RWPE1 (cell line): ENCODE data around the gene SOWAHC.
A peak's percentile ranks its signal among the peaks of the same experiment; 100 is the strongest.

Source experiments
- CTCF ChIA-PET: fragments of 350-600 bp; sonication (Branson Sonifier 250); formaldehyde crosslinking; extraction: SDS; loops from one replicate; lab custom pipeline; 2021; lab: Yijun Ruan, JAX
- POLR2A ChIA-PET: fragments of 400-600 bp; formaldehyde crosslinking; extraction: SDS; loops from one replicate; lab custom pipeline; 2020; ENCODE audit warnings: antibody characterized with exemption; ENCODE audit not compliant: low non-redundant PET; lab: Yijun Ruan, JAX
- DNase-seq: peaks from one replicate; pipeline ENCODE4 v3.0.0; 2012; ENCODE audit warnings: low spot score
- H3K27ac ChIP-seq: fragments of 450-650 bp; 2 replicates; pipeline ENCODE4 v1.5.1; 2017
- TF ChIP-seq, protein P1 (sequence below): fragments of 450-650 bp; conservative IDR thresholded peaks from 2 replicates; pipeline ENCODE4 v1.5.1; 2017; ENCODE audit warnings: low read depth, mild to moderate bottlenecking

SOWAHC gene

DNA sequence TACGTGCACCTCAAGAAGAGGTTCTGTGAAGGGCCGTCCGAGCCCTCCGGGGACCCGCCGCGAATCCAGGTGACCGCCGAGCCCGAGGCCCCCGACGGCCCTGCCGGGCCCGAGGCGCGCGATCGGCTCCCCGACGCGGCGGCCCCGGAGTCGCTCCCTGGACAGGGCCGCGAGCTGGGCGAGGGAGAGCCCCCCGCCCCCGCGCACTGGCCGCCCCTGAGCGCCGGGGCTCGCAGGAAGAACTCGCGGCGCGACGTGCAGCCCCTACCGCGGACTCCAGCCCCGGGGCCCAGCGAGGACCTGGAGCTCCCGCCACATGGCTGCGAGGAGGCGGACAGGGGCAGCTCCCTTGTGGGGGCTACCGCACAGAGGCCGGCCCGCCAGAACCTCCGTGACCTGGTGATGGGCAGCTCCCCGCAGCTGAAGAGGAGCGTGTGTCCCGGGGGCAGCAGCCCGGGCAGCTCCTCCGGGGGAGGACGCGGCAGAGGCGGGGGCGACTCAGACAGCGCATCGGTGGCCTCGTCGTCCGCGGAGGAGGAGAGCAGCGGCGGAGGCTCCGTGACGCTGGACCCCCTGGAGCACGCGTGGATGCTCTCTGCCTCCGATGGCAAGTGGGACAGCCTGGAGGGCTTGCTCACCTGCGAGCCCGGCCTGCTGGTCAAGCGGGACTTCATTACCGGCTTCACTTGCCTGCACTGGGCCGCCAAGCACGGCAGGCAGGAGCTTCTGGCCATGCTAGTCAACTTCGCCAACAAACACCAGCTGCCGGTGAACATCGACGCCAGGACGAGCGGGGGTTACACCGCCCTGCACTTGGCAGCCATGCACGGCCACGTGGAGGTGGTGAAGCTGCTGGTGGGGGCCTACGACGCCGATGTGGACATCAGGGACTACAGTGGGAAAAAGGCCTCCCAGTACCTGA, 812 bp downstream of the SOWAHC start:
- POLR2A ChIA-PET = interaction anchor here (0.6 to 1.3 kb wide), 5 partner anchors 10 to 91 kb away, joined by 3 to 7 read pairs (median 3); no protein-coding TSS in a partner anchor
- DNase-seq = no peak
- CTCF ChIA-PET = interaction anchor here (0.7 to 2.3 kb wide), 4 partner anchors 9 to 100 kb away, joined by 3 to 20 read pairs (median 3); no protein-coding TSS in a partner anchor
- TF ChIP-seq, protein P1, sequence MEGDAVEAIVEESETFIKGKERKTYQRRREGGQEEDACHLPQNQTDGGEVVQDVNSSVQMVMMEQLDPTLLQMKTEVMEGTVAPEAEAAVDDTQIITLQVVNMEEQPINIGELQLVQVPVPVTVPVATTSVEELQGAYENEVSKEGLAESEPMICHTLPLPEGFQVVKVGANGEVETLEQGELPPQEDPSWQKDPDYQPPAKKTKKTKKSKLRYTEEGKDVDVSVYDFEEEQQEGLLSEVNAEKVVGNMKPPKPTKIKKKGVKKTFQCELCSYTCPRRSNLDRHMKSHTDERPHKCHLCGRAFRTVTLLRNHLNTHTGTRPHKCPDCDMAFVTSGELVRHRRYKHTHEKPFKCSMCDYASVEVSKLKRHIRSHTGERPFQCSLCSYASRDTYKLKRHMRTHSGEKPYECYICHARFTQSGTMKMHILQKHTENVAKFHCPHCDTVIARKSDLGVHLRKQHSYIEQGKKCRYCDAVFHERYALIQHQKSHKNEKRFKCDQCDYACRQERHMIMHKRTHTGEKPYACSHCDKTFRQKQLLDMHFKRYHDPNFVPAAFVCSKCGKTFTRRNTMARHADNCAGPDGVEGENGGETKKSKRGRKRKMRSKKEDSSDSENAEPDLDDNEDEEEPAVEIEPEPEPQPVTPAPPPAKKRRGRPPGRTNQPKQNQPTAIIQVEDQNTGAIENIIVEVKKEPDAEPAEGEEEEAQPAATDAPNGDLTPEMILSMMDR = no peak
- peak overlapping the region; percentile 100 for H3K27ac ChIP-seq

DNA sequence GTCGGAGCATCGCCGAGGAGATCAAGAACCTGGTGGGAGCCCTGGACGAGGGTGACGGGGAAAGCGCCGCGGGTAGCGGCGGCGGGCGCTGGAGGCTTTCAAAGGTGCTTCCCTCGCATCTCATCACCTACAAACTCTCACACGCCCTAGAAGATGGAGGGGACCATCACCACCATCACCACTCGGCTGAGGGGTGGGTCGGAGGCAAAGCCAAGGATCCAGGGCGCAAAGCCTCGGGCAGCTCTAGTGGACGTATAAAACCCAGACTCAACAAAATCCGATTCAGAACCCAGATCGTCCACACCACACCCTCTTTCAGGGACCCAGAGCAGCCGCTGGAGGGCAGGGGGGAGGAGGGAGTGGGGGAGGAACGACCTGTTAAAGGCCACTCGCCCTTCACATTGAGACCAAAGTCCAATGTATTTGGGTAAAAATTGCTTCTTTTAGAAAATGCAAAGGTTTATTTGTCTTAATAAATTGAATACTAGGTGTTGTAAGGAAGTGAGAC, 1.5 kb downstream of the SOWAHC start:
- DNase-seq = peak; percentile 44
- TF ChIP-seq, protein P1 = peak; percentile 39
- H3K27ac ChIP-seq = peak overlapping the region; percentile 100
- CTCF ChIA-PET = interaction anchor here (0.7 to 2.3 kb wide), 3 partner anchors 8 to 99 kb away, joined by 3 to 20 read pairs (median 3); no protein-coding TSS in a partner anchor
- POLR2A ChIA-PET = interaction anchor here (0.8 kb wide), 1 partner anchor 87 kb away, joined by 3 read pairs; no protein-coding TSS in a partner anchor

DNA sequence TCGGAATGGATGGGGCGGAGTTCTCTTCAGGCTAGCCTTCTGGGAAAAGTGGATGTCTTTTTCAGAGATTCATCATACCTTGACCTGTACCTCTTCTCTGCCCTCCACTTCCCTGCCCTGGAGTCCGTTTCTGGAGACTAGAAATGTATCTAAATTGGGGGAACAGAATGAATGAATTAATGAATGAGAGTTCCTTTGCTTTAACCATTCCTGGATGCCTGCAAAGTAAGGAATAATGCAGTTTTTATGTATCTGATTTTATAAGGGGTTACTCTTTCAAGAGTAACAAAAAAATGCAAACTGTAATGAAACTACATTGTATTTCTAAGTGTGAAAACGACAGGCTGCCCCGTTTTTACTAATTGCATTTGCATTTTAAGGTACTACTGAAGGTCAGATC, 2.0 kb downstream of the SOWAHC start:
- no peak overlapping the region for H3K27ac ChIP-seq
- no peak for DNase-seq
- CTCF ChIA-PET = interaction anchor here (0.7 to 2.3 kb wide), 2 partner anchors 60 to 99 kb away, joined by 3 to 20 read pairs; no protein-coding TSS in a partner anchor
- TF ChIP-seq, protein P1 = no peak
- POLR2A ChIA-PET = interaction anchor here (0.8 kb wide), 1 partner anchor 87 kb away, joined by 3 read pairs; no protein-coding TSS in a partner anchor

DNA sequence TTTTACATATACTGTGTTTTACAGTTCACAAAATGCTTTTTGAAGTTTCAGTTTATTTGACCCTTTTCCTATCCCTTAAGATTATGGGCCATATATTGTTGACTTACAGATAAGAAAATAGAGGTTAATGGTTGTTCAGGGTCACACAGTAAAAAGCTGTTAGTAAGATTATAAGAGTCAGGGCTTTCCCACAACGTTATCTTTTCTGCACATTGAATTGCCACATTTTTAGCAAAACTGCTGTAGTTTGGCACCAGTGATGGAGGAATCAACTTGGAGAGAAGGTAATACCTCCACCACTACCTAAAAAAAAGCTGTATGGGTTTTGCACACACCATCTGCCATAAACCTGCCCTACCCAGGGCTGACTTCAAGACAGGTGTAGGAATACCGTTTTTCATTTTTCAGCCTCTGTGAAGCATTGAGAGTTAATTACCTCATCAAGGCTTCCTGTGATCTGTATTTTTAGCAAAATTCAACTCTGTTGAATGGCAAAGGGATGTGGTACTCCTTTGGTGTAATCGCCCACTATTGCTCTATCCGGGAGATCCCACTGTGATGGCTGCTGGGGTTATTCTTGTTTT, 5.0 kb downstream of the SOWAHC start:
- TF ChIP-seq, protein P1 = no peak

DNA sequence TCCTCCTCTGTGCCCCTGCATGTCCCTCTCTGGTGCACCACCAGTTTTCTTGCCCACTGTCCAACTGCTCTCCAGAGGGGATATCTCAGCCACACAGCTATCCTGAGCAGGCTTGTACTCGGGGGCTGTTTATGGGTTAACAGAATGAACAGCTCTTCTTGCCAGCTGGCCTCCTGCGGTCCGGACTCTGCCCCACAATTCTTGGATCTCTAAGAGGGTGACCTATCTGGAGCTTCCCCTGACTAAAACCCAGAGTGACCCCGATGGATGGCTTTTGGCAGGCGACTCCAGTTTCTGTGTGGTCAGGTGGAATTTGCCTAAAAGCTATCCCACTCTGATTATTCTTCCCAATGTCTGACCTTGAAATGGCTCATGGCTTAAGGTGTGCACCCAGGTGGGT, 9.1 kb downstream of the SOWAHC start:
- ChIA-PET CTCF (interaction anchor here (0.7 kb wide), 1 partner anchor 8 kb away, joined by 3 read pairs; no protein-coding TSS in a partner anchor), POLR2A (no interaction called here)
- no peak for DNase-seq
- TF ChIP-seq, protein P1 = no peak
- no peak overlapping the region for H3K27ac ChIP-seq

More for the DNA sequence above, 5.0 kb downstream of the SOWAHC start:
- ChIA-PET POLR2A (interaction anchor here (0.8 kb wide), 1 partner anchor 112 kb away, joined by 3 read pairs; no protein-coding TSS in a partner anchor), CTCF (no interaction called here)
- DNase-seq = no peak
- no peak overlapping the region for H3K27ac ChIP-seq

DNA sequence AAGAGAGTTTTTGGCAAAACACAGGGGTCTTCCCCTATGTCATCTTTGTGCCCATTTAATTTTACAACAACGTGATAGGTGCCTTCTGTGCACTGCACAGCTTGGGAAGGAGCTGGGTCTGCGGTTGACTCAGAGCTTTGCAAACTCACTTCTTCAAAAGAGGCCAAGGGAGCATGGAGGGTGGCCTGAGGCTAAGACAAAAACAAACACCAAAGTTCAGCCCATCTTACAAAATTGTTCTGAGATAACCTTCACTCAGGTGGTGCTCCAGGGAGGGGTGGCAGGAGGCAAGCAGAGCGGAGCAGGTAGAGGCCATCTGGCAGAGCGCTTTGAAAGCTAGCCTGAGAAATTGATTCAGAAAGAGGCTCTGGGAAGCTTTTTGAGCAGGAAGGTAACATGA, 9.8 kb downstream of the SOWAHC start:
- CTCF ChIA-PET = interaction anchor here (0.7 kb wide), 1 partner anchor 8 kb away, joined by 3 read pairs; no protein-coding TSS in a partner anchor
- H3K27ac ChIP-seq = no peak overlapping the region
- TF ChIP-seq, protein P1 = no peak
- no peak for DNase-seq
- POLR2A ChIA-PET = no interaction called here
